ENCODE results near the gene PRDM13. TPM values are rescaled to one million over a fixed set of nuclear protein-coding genes. Genes with fewer than 3 reads are reported as not detected.

Gene PRDM13
- total RNA-seq, 1 donor from 2014 or later = not detected

GRCh38 chr6:99603421-99604165, 3.0 kb upstream of the PRDM13 start:
- ChIA-PET CTCF (interaction anchor here (2.7 kb wide), 1 partner anchor 15 kb away, joined by 12 read pairs; no protein-coding TSS in a partner anchor), POLR2A (interaction anchor here (1.0 kb wide), 1 partner anchor 14 kb away, joined by 3 read pairs; no protein-coding TSS in a partner anchor)
- H3K27me3 Mint-ChIP-seq = peaks cover 74% of the 10 kb centered on the region
- no peak overlapping the region for H3K27ac Mint-ChIP-seq
- no peaks in the 10 kb centered on the region for H3K9me3 Mint-ChIP-seq
- peaks cover 30% of the 10 kb centered on the region for H3K4me1 Mint-ChIP-seq
- intact Hi-C loops (cut with micrococcal nuclease) = loop anchor here (1.0 to 5.0 kb wide), 4 partner anchors 11 to 771 kb away; partner anchors contain the start of gene POU3F2
- TF ChIP-seq CTCF (IDR thresholded peaks at IDR 0.05) = no peak
- H3K4me3 Mint-ChIP-seq = peak overlapping the region; percentile 76
- DNase-seq = no peak
- ATAC-seq (ENCODE audit: low read depth) = peak; percentile 54
- H3K36me3 Mint-ChIP-seq (ENCODE audit: low read depth) = no peaks in the 10 kb centered on the region

GRCh38 chr6:99604166-99605073, 2.2 kb upstream of the PRDM13 start:
- DNase-seq (no peak), ATAC-seq (ENCODE audit: low read depth) (no peak)
- ChIA-PET CTCF (interaction anchor here (2.7 kb wide), 1 partner anchor 16 kb away, joined by 12 read pairs; no protein-coding TSS in a partner anchor), POLR2A (interaction anchor here (1.0 kb wide), 1 partner anchor 15 kb away, joined by 3 read pairs; no protein-coding TSS in a partner anchor)
- H3K9me3 Mint-ChIP-seq = peaks cover 2% of the 10 kb centered on the region
- intact Hi-C loops (cut with micrococcal nuclease) = loop anchor here (1.0 to 5.0 kb wide), 2 partner anchors 137 to 772 kb away; partner anchors contain the start of gene POU3F2
- peaks cover 74% of the 10 kb centered on the region for H3K27me3 Mint-ChIP-seq
- H3K4me1 Mint-ChIP-seq = peaks cover 30% of the 10 kb centered on the region
- no peak for TF ChIP-seq CTCF (IDR thresholded peaks at IDR 0.05)
- H3K27ac Mint-ChIP-seq = no peak overlapping the region
- peak overlapping the region; percentile 76 for H3K4me3 Mint-ChIP-seq
- no peaks in the 10 kb centered on the region for H3K36me3 Mint-ChIP-seq (ENCODE audit: low read depth)

- ChIA-PET POLR2A (no interaction called here), CTCF (interaction anchor here (0.7 to 2.7 kb wide), 3 partner anchors 9 to 138 kb away, joined by 3 to 12 read pairs (median 3); no protein-coding TSS in a partner anchor)
- Mint-ChIP-seq H3K4me1 (peaks cover 30% of the 10 kb centered on the region), H3K27me3 (peaks cover 75% of the 10 kb centered on the region), H3K27ac (no peak overlapping the region), H3K9me3 (peaks cover 2% of the 10 kb centered on the region), H3K4me3 (no peak overlapping the region), H3K36me3 (ENCODE audit: low read depth) (no peaks in the 10 kb centered on the region)
- ATAC-seq (ENCODE audit: low read depth) (no peak), DNase-seq (no peak)
- intact Hi-C loops (cut with micrococcal nuclease) = no loop called here
- no peak for TF ChIP-seq CTCF (IDR thresholded peaks at IDR 0.05)
Measured at GRCh38 chr6:99605074-99605734, 1.4 kb upstream of the PRDM13 start.

- ChIA-PET CTCF (interaction anchor here (0.7 to 2.7 kb wide), 3 partner anchors 8 to 139 kb away, joined by 3 to 12 read pairs (median 3); no protein-coding TSS in a partner anchor), POLR2A (interaction anchor here (1.1 kb wide), 1 partner anchor 17 kb away, joined by 3 read pairs; no protein-coding TSS in a partner anchor)
- H3K9me3 Mint-ChIP-seq = peaks cover 2% of the 10 kb centered on the region
- ATAC-seq (ENCODE audit: low read depth) (no peak), DNase-seq (no peak)
- peaks cover 77% of the 10 kb centered on the region for H3K27me3 Mint-ChIP-seq
- H3K4me1 Mint-ChIP-seq = peaks cover 30% of the 10 kb centered on the region
- no peak for TF ChIP-seq CTCF (IDR thresholded peaks at IDR 0.05)
- intact Hi-C loops (cut with micrococcal nuclease) = no loop called here
- H3K36me3 Mint-ChIP-seq (ENCODE audit: low read depth) = no peaks in the 10 kb centered on the region
- H3K4me3 Mint-ChIP-seq = no peak overlapping the region
- no peak overlapping the region for H3K27ac Mint-ChIP-seq
Measured at GRCh38 chr6:99605911-99606655, 550 bp upstream of the PRDM13 start.
